K562 (cell line): ENCODE data around the gene NEU1. TPM values are rescaled to one million over a fixed set of nuclear protein-coding genes. Genes with fewer than 3 reads are reported as not detected.

ENCODE experiments used
- ATAC-seq: fragments of 200-7000 bp; cut with Tn5 transposase; 3 replicates; pipeline ENCODE4 v1.9.1; 2020; ENCODE audit warnings: moderate library complexity
- BruUV-seq: library from RNA; stranded (reverse); fragments of 400-500 nt; replicated peaks from 2 replicates; lab custom pipeline; 2021; lab: Mats Ljungman, UMichigan
- CTCF ChIA-PET: fragments of 300-600 bp; formaldehyde crosslinking; extraction: SDS; loops from one replicate; lab custom pipeline; 2021; ENCODE audit warnings: low intra/inter-chr PET ratio; lab: Yijun Ruan, JAX
- POLR2A ChIA-PET: fragments of 300-600, 350-650 bp; sonication (Branson Sonifier 250); formaldehyde crosslinking; extraction: SDS; loops from one replicate; lab custom pipeline; 2021; ENCODE audit warnings: antibody characterized with exemption, inconsistent platforms; lab: Yijun Ruan, JAX
- DNase-seq, 4 experiments: peaks; one replicate each; pipeline versions ENCODE4 v3.0.0 to v3.0.0-alpha.2; 2011 to 2018; ENCODE audit warnings: low spot score in 3 of 4, mixed read lengths in 3 of 4; ENCODE audit errors: extremely low read depth in 1 of 4
- FAIRE-seq: peaks from 2 replicates; lab custom pipeline; 2011; peaks lifted over from hg19 to GRCh38; lab: Jason Lieb, UNC
- H2AFZ ChIP-seq: 2 replicates; pipeline ENCODE4 v1.6.0; 2011; ENCODE audit warnings: low read depth, low read length, control low read depth, inconsistent platforms
- H3K27ac ChIP-seq: fragments of 200-600 bp; 3 replicates; pipeline ENCODE4 v1.8.0; 2011; ENCODE audit warnings: low read depth, mild to moderate bottlenecking, control low read depth, inconsistent platforms, low read length, moderate library complexity, mixed read lengths; ENCODE audit errors: extremely low read depth
- H3K27me3 ChIP-seq, 2 experiments: fragments of 300-600 bp in 1 of 2; 2 replicates in 1 of 2; 3 replicates in 1 of 2; pipeline versions ENCODE4 v1.6.0 to v1.8.0; 2011; ENCODE audit warnings: inconsistent platforms in 2 of 2, low read length in 2 of 2, mild to moderate bottlenecking in 1 of 2, mixed read lengths in 1 of 2, moderate library complexity in 1 of 2; ENCODE audit not compliant: control insufficient read depth in 2 of 2, insufficient read depth in 2 of 2
- H3K36me3 ChIP-seq: fragments of 300-600 bp; 3 replicates; pipeline ENCODE4 v1.8.0; 2011; ENCODE audit warnings: mild to moderate bottlenecking, low read length, inconsistent platforms; ENCODE audit not compliant: control insufficient read depth, insufficient read depth
- H3K4me1 ChIP-seq, 2 experiments: fragments of 200-600 bp in 1 of 2; replicated peaks in 1 of 2; 2 replicates in 1 of 2; 3 replicates in 1 of 2; pipeline versions ENCODE4 v1.5.1 to v1.8.0; 2011; ENCODE audit warnings: inconsistent platforms in 2 of 2, low read length in 2 of 2, mild to moderate bottlenecking in 1 of 2, mixed read lengths in 1 of 2, moderate library complexity in 1 of 2; ENCODE audit not compliant: control insufficient read depth in 2 of 2, insufficient read depth in 2 of 2
- H3K4me2 ChIP-seq: 2 replicates; pipeline ENCODE4 v1.6.1; 2011; ENCODE audit warnings: low read length, control low read depth, inconsistent platforms, mixed read lengths; ENCODE audit not compliant: insufficient read depth
- H3K4me3 ChIP-seq: fragments of 200-600 bp; sonication (generic), shearing (Covaris generic); 2 replicates; pipeline ENCODE4 v1.5.1; 2016; ENCODE audit warnings: control low read depth, inconsistent platforms
- H3K79me2 ChIP-seq: fragments of 200-600 bp; 3 replicates; pipeline ENCODE4 v1.8.0; 2011; ENCODE audit warnings: low read length, inconsistent platforms; ENCODE audit not compliant: control insufficient read depth, insufficient read depth
- H3K9ac ChIP-seq, 2 experiments: 2 replicates each; pipeline versions ENCODE4 v1.6.0 to v1.6.1; 2011; ENCODE audit warnings: low read depth in 2 of 2, low read length in 2 of 2, control low read depth in 1 of 2, inconsistent platforms in 1 of 2, mild to moderate bottlenecking in 1 of 2, mixed read lengths in 1 of 2; ENCODE audit not compliant: insufficient read depth in 1 of 2
- H3K9me1 ChIP-seq: one replicate; pipeline ENCODE4 v1.6.0; 2011; ENCODE audit warnings: inconsistent platforms, mild to moderate bottlenecking, low read length, moderate library complexity; ENCODE audit not compliant: control insufficient read depth, insufficient read depth
- H3K9me3 ChIP-seq: replicated peaks from 2 replicates; pipeline ENCODE4 v1.5.1; 2011; ENCODE audit warnings: low read depth, low read length, inconsistent platforms; ENCODE audit not compliant: control insufficient read depth, insufficient read depth
- H4K20me1 ChIP-seq: replicated peaks from 2 replicates; pipeline ENCODE4 v1.6.1; 2011; ENCODE audit warnings: low read length, inconsistent platforms, mixed read lengths; ENCODE audit not compliant: control insufficient read depth, insufficient read depth
- GABPB2 ChIP-seq: fragments of 250-450 bp; sonication (Bioruptor Pico); conservative IDR thresholded peaks from 2 replicates; pipeline ENCODE4 v1.5.1; 2021; ENCODE audit warnings: mild to moderate bottlenecking
- GTF3C2 ChIP-seq: IDR thresholded peaks from 3 replicates; pipeline ENCODE4 v1.6.1; 2011; ENCODE audit warnings: borderline replicate concordance, mild to moderate bottlenecking, moderate library complexity; ENCODE audit not compliant: insufficient read length; ENCODE audit errors: extremely low read depth
- HIVEP1 ChIP-seq: fragments of 250-450 bp; sonication (Bioruptor Pico); IDR thresholded peaks from 2 replicates; pipeline ENCODE4 v1.4.0; 2020; ENCODE audit warnings: mild to moderate bottlenecking
- HNRNPL ChIP-seq: fragments of 200-400 bp; formaldehyde crosslinking; IDR thresholded peaks from 2 replicates; pipeline ENCODE4 v1.6.1; 2017; ENCODE audit warnings: low read depth, mild to moderate bottlenecking, low read length
- MTA2 ChIP-seq: fragments of 450-650 bp; IDR thresholded peaks from 2 replicates; pipeline ENCODE4 v1.6.1; 2016; ENCODE audit warnings: low read depth
- NR2C1 ChIP-seq, 2 experiments: fragments of 450-650 bp; IDR thresholded peaks; 2 replicates each; pipeline ENCODE4 v1.6.1; 2017; ENCODE audit warnings: mild to moderate bottlenecking in 2 of 2, antibody characterized with exemption in 1 of 2, inconsistent platforms in 1 of 2, missing compliant biosample characterization in 1 of 2, missing genetic modification characterization in 1 of 2
- PHB ChIP-seq: fragments of 250-450 bp; sonication (Bioruptor Pico); IDR thresholded peaks from 2 replicates; pipeline ENCODE4 v1.5.0; 2021
- RBM14 ChIP-seq: fragments of 200-400 bp; formaldehyde crosslinking; IDR thresholded peaks from 2 replicates; pipeline ENCODE4 v1.6.1; 2018; ENCODE audit warnings: low read depth, mild to moderate bottlenecking, low read length, moderate library complexity, borderline replicate concordance; ENCODE audit not compliant: insufficient read depth
- SMARCB1 ChIP-seq: IDR thresholded peaks from 2 replicates; pipeline ENCODE4 v1.6.1; 2011; ENCODE audit warnings: improper control_type of control experiment, low read depth; ENCODE audit not compliant: insufficient read length
- SP1 ChIP-seq: sonication (generic); formaldehyde crosslinking; IDR thresholded peaks from 2 replicates; pipeline ENCODE4 v1.8.1; 2022; ENCODE audit warnings: mild to moderate bottlenecking, missing genetic modification reagents
- TAF9B ChIP-seq: fragments of 450-650 bp; IDR thresholded peaks from 2 replicates; pipeline ENCODE4 v1.6.1; 2018; ENCODE audit warnings: mild to moderate bottlenecking; ENCODE audit not compliant: partially characterized antibody
- USF2 ChIP-seq: sonication (generic); formaldehyde crosslinking; IDR thresholded peaks from 2 replicates; pipeline ENCODE4 v1.5.0; 2020; ENCODE audit warnings: missing genetic modification reagents
- ZBTB43 ChIP-seq: sonication (generic); formaldehyde crosslinking; IDR thresholded peaks from 2 replicates; pipeline ENCODE4 v1.8.0; 2023; ENCODE audit warnings: mild to moderate bottlenecking, missing genetic modification reagents
- ZBTB8A ChIP-seq: fragments of 450-650 bp; IDR thresholded peaks from 2 replicates; pipeline ENCODE4 v1.6.1; 2018; ENCODE audit warnings: mild to moderate bottlenecking, moderate library complexity; ENCODE audit not compliant: partially characterized antibody
- ZNF3 ChIP-seq: fragments of 250-450 bp; sonication (Bioruptor Pico); IDR thresholded peaks from 2 replicates; pipeline ENCODE4 v1.5.0; 2021; ENCODE audit warnings: mild to moderate bottlenecking, moderate library complexity
- WGBS: fragments of 100-300 bp; shearing (Covaris generic); methylation state at CpG from one replicate; pipeline ENCODE4 v1.1.6; 2016; ENCODE audit warnings: low coverage, mixed read lengths; ENCODE audit not compliant: insufficient coverage; ENCODE audit errors: missing lambda C conversion rate; 5-methylcytosine and 5-hydroxymethylcytosine counted together
- in situ Hi-C: fragments of 300-500 bp; cut with MboI; formaldehyde crosslinking; loops from 4 replicates; pipeline ENCODE4 v1.15.0; 2018; ENCODE audit warnings: inconsistent platforms, mixed read lengths
- intact Hi-C: fragments of 100-400 bp; cut with micrococcal nuclease; formaldehyde crosslinking; loops from 2 replicates; pipeline ENCODE4 v1.14.2; 2022
- polyA plus RNA-seq, 8 experiments: library from polyadenylated mRNA; depleted of rRNA in 4 of 8; stranded (reverse) in 5 of 8; unstranded in 3 of 8; fragments of >200 nt; fragmentation: Nextera tagmentation in 2 of 8; fragmentation: Illumina TruSeq in 1 of 8; extraction: Ambion mirVana in 2 of 8; extraction: Trizol in 1 of 8; gene quantifications; 2 replicates each; pipeline versions ENCODE4 v1.2.1 to v1.2.3, GENCODE V29; 2011 to 2014; ENCODE audit warnings: inconsistent platforms in 1 of 8, missing spikeins in 1 of 8
- total RNA-seq, 7 experiments: library from RNA; depleted of rRNA in 6 of 7; stranded (reverse); fragments of >200 nt in 6 of 7; fragmentation: Illumina TruSeq in 2 of 7; extraction: Trizol in 2 of 7; gene quantifications; 2 replicates each; pipeline versions ENCODE4 v1.2.1 to v1.2.3, GENCODE V29; 2011 to 2021; ENCODE audit warnings: low replicate concordance in 1 of 7
- TF ChIP-seq, protein P1 (sequence below): fragments of 450-650 bp; IDR thresholded peaks from 2 replicates; pipeline ENCODE4 v1.6.1; 2016; ENCODE audit warnings: missing biosample characterization, missing genetic modification characterization

The NEU1 gene
- total and polyA plus RNA-seq, 9 of the 15 experiments (the other 6 are each of a cell fraction or from before 2014, with no cell fraction given): 14.8 to 67.8 (median 51.0) TPM

- no peak overlapping the region for H2AFZ ChIP-seq
- H3K27ac ChIP-seq: no peak overlapping the region
- H3K36me3 ChIP-seq: peaks cover 48% of the 10 kb centered on the region; the same call in 2 of the 3 replicates
- H3K79me2 ChIP-seq: peaks cover 16% of the 10 kb centered on the region; the same call in 2 of the 3 replicates
- in situ Hi-C loops: loop anchor here (5.0 kb wide), 1 partner anchor 198 kb away; the partner anchor contains the start of genes C6orf47 and GPANK1
- intact Hi-C loops: no loop called here
- POLR2A ChIA-PET: interaction anchor here (0.9 to 6.2 kb wide), 8 partner anchors 9 to 208 kb away, joined by 3 to 91 read pairs (median 9); partner anchors contain the start of genes CSNK2B, GPANK1, HSPA1B and LSM2
- H3K9ac ChIP-seq: peak overlapping the region in 1 of 2 experiments; percentile 40; a peak in 1 of 4 replicates
- peaks cover 11 to 33% of the 10 kb centered on the region in 2 experiments; a peak in 4 of 5 replicates for H3K4me1 ChIP-seq
- 91% methylated on average over 11 of the region's 11 CpGs for WGBS
- no peak overlapping the region for H3K4me3 ChIP-seq
- no peak overlapping the region for H3K4me2 ChIP-seq
- H3K9me3 ChIP-seq: no peaks in the 10 kb centered on the region
- CTCF ChIA-PET: no interaction called here
- H4K20me1 ChIP-seq: no peaks in the 10 kb centered on the region
- H3K9me1 ChIP-seq: peaks cover 9% of the 10 kb centered on the region
- no TSS peak for BruUV-seq
- ATAC-seq: no peak
- no peak for DNase-seq
- FAIRE-seq: no peak
- H3K27me3 ChIP-seq: no peaks in the 10 kb centered on the region
- no peak for TF ChIP-seq GABPB2
- no peak for TF ChIP-seq ZBTB43
- TF ChIP-seq HIVEP1 (CRISPR knock-in tag): no peak
- no peak for TF ChIP-seq ZNF3 (CRISPR knock-in tag)
- no peak for TF ChIP-seq NR2C1 (IDR thresholded peaks at IDR 0.05)
- 0 out of 2 replicates have a peak, but pooled peaks have one; percentile 27 for TF ChIP-seq NR2C1 (tag; IDR thresholded peaks at IDR 0.05)
- TF ChIP-seq ZBTB8A: no peak
- no peak for TF ChIP-seq RBM14
- TF ChIP-seq TAF9B: no peak
- TF ChIP-seq HNRNPL: no peak
- no peak for TF ChIP-seq SMARCB1
- no peak for TF ChIP-seq GTF3C2
- TF ChIP-seq USF2 (CRISPR knock-in tag): peak; percentile 5; the same call in 1 of the 2 replicates
- no peak for TF ChIP-seq PHB (CRISPR knock-in tag)
- TF ChIP-seq, protein P1, sequence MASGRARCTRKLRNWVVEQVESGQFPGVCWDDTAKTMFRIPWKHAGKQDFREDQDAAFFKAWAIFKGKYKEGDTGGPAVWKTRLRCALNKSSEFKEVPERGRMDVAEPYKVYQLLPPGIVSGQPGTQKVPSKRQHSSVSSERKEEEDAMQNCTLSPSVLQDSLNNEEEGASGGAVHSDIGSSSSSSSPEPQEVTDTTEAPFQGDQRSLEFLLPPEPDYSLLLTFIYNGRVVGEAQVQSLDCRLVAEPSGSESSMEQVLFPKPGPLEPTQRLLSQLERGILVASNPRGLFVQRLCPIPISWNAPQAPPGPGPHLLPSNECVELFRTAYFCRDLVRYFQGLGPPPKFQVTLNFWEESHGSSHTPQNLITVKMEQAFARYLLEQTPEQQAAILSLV (tag): no peak
- TF ChIP-seq MTA2: no peak
- TF ChIP-seq SP1: no peak
These were observed 2.7 kb downstream of the NEU1 start for GRCh38 chr6:31859923-31860322.
